AG09319 (cell line): ENCODE data around the gene CPSF4.

Experiments
- DNase-seq: peaks from one replicate; pipeline ENCODE4 v3.0.0-alpha.2; 2010; ENCODE audit warnings: low read depth; ENCODE audit errors: extremely low read depth
- CTCF ChIP-seq: IDR thresholded peaks from 2 replicates; pipeline ENCODE4 v1.5.1; 2011; ENCODE audit warnings: low read depth, mild to moderate bottlenecking, inconsistent platforms, low read length, moderate library complexity

Gene CPSF4

GRCh38 chr7:99409192-99409572 lies 29.6 kb upstream of the CPSF4 start:
- DNase-seq = no peak
- TF ChIP-seq CTCF = no peak

DNA sequence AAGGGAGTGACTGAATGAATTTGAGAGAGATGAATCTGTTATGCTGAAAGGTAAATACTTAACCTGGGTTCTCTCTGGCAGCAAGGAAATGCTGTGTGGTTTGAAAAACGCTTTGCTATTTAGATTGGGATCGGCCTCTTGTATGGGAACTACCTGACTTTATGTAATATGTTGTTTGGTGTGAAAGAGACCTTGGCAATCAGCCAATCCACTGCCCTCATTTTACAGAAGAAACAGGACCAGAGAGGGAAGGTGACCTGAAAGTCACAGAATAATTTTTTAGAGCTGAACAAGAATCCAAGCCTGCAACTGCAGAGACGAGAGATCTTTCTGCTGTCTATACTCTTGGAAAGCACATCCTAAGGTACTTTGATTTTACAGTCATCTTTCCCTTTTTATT lies 28.9 kb upstream of the CPSF4 start:
- no peak for DNase-seq

GRCh38 chr7:99410635-99411034 lies 28.1 kb upstream of the CPSF4 start:
- DNase-seq = no peak
- no peak for TF ChIP-seq CTCF

More for the DNA sequence above, 28.9 kb upstream of the CPSF4 start:
- TF ChIP-seq CTCF = no peak

- TF ChIP-seq CTCF = peak; percentile 62
These were observed 23.1 kb upstream of the CPSF4 start for GRCh38 chr7:99415513-99416127.

DNA sequence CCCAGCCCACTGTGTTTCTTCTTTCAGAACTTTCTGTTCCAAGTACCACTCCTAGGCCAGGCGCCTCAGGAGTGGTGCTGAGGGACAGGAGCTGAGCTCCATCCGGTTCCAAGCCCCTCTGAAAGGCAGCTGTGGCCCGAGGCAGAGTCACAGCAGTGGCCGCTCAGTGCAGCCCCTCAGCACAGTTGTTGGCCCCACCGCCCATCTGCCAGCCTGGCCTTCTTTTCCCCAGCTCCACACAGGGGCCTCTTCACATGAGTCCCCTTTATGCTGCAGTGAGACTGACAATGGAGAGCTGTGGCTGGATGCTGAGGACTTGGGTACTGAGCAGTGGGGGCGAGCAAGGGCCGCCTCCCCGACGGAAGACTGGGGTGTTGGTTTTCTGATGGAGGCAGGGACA lies 20.5 kb upstream of the CPSF4 start:
- DNase-seq = no peak
- TF ChIP-seq CTCF = no peak

More at GRCh38 chr7:99415513-99416127, 23.1 kb upstream of the CPSF4 start:
- DNase-seq = peak; percentile 27

DNA sequence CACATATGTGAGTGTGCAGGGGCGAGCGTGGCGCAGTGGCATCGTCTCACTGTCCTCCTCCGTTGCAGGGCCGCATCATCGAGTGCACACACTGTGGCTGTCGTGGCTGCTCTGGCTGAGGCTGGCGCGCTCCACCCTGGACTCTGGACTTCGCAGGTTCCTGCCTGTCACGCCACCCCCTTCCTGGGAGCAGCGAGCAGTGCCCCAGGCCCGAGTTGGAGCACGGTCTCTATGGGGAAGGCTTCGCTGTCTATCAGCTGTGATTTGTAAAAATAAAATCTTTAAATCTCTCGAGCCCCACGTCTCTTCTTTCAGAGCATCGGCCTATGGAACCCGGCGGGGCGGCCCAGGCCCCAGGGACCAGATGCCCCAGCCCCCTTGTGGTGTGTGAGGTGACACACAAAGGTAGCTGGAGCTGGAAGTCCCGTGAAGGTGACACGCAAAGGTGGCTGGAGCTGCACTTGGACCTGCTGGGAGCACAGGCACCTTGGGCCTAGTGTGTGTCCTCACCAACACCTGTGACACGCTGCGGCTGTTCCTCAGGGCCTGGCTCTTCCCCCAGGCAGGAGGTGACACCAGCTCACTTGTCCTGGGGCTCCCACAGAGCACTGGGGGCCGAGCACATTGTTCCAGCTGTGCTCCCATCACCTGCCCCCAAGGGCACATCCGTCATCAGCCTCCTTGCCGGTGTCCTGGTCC lies 19.3 kb upstream of the CPSF4 start:
- TF ChIP-seq CTCF = no peak
- no peak for DNase-seq

GRCh38 chr7:99420213-99420612 lies 18.5 kb upstream of the CPSF4 start:
- TF ChIP-seq CTCF = no peak
- no peak for DNase-seq
